H1 (cell line): ENCODE data around the gene SRRM2. TPM values are rescaled to one million over a fixed set of nuclear protein-coding genes. Genes with fewer than 3 reads are reported as not detected.
A peak's percentile ranks its signal among the peaks of the same experiment; 100 is the strongest.

Source experiments
- CTCF ChIA-PET: fragments of 300-600 bp; sonication (Branson Sonifier 250); formaldehyde crosslinking; loops from one replicate; lab custom pipeline; 2021; ENCODE audit not compliant: partially characterized antibody; lab: Charles Lee
- POLR2A ChIA-PET: fragments of 300-600 bp; sonication (Branson Sonifier 250); formaldehyde crosslinking; loops from one replicate; lab custom pipeline; 2021; ENCODE audit warnings: inconsistent platforms; ENCODE audit not compliant: partially characterized antibody; lab: Charles Lee
- DNase-seq, 2 experiments: peaks; one replicate each; pipeline versions ENCODE4 v3.0.0 to v3.0.0-alpha.2; 2010 to 2022; ENCODE audit warnings: low spot score in 2 of 2, low read depth in 1 of 2, mixed read lengths in 1 of 2
- FAIRE-seq: peaks from 2 replicates; lab custom pipeline; 2011; peaks lifted over from hg19 to GRCh38; lab: Jason Lieb, UNC
- H2AFZ ChIP-seq: 2 replicates; pipeline ENCODE4 v1.8.1; 2012; ENCODE audit warnings: low read length, inconsistent platforms
- H2AK5ac ChIP-seq: 2 replicates; pipeline ENCODE4 v1.6.1; 2013; ENCODE audit warnings: low read depth, low read length
- H2BK120ac ChIP-seq: replicated peaks from 2 replicates; pipeline ENCODE3; 2013; ENCODE audit warnings: low read depth, low read length, inconsistent platforms
- H2BK12ac ChIP-seq: 2 replicates; pipeline ENCODE4 v1.6.1; 2013; ENCODE audit warnings: low read depth, low read length
- H2BK15ac ChIP-seq: 2 replicates; pipeline ENCODE4 v1.6.1; 2013; ENCODE audit warnings: low read length
- H2BK20ac ChIP-seq: 2 replicates; pipeline ENCODE4 v1.6.1; 2013; ENCODE audit warnings: low read length
- H2BK5ac ChIP-seq: 2 replicates; pipeline ENCODE4 v1.6.1; 2013; ENCODE audit warnings: low read depth, low read length
- H3K14ac ChIP-seq: 2 replicates; pipeline ENCODE4 v1.6.1; 2013; ENCODE audit warnings: inconsistent platforms; ENCODE audit not compliant: insufficient read length
- H3K18ac ChIP-seq: 2 replicates; pipeline ENCODE4 v1.6.1; 2013; ENCODE audit warnings: low read length; ENCODE audit errors: extremely low read depth
- H3K23ac ChIP-seq: 2 replicates; pipeline ENCODE4 v1.6.1; 2013; ENCODE audit warnings: inconsistent platforms; ENCODE audit not compliant: insufficient read length
- H3K23me2 ChIP-seq: 2 replicates; pipeline ENCODE4 v1.6.1; 2013; ENCODE audit warnings: low read depth, low read length
- H3K27ac ChIP-seq: 2 replicates; pipeline ENCODE4 v1.6.1; 2011; ENCODE audit warnings: low read depth, low read length, inconsistent platforms
- H3K27me3 ChIP-seq, 4 experiments: replicated peaks in 1 of 4; 1 replicate in 1 of 4; 2 replicates in 3 of 4; pipeline versions ENCODE4 v1.6.1 to v1.8.1; 2011 to 2013; ENCODE audit warnings: low read length in 3 of 4, mild to moderate bottlenecking in 3 of 4, inconsistent platforms in 2 of 4, mixed read lengths in 2 of 4, moderate library complexity in 1 of 4; ENCODE audit not compliant: control insufficient read depth in 3 of 4, insufficient read depth in 3 of 4; ENCODE audit errors: extremely low read depth in 1 of 4
- H3K36me3 ChIP-seq, 4 experiments: 2 replicates each; pipeline versions ENCODE4 v1.6.1 to v1.8.1; 2011 to 2013; ENCODE audit warnings: mild to moderate bottlenecking in 4 of 4, low read length in 3 of 4, moderate library complexity in 2 of 4, control low read depth in 1 of 4, inconsistent platforms in 1 of 4; ENCODE audit not compliant: insufficient read depth in 4 of 4, control insufficient read depth in 2 of 4
- H3K4ac ChIP-seq: replicated peaks from 2 replicates; pipeline ENCODE3; 2013; ENCODE audit warnings: low read length, low read depth, mixed read lengths, inconsistent platforms; ENCODE audit not compliant: insufficient read length
- H3K4me1 ChIP-seq, 4 experiments: replicated peaks in 1 of 4; 1 replicate in 1 of 4; 2 replicates in 3 of 4; pipeline versions ENCODE4 v1.6.1 to v1.8.1; 2011 to 2013; ENCODE audit warnings: low read length in 3 of 4, inconsistent platforms in 2 of 4, mixed read lengths in 1 of 4; ENCODE audit not compliant: insufficient read depth in 4 of 4, control insufficient read depth in 3 of 4
- H3K4me2 ChIP-seq, 2 experiments: 2 replicates each; pipeline versions ENCODE4 v1.6.1 to v1.8.1; 2011 to 2013; ENCODE audit warnings: low read depth in 2 of 2, low read length in 2 of 2, control low read depth in 1 of 2, inconsistent platforms in 1 of 2, mild to moderate bottlenecking in 1 of 2; ENCODE audit not compliant: insufficient read depth in 1 of 2
- H3K4me3 ChIP-seq, 4 experiments: fragments of 200-600, 300-600 bp in 1 of 4; sonication (generic), shearing (Covaris generic), sonication (Bioruptor Twin) in 1 of 4; 2 replicates each; pipeline versions ENCODE4 v1.5.1 to v1.8.1; 2011 to 2016; ENCODE audit warnings: low read length in 4 of 4, low read depth in 3 of 4, control low read depth in 2 of 4, inconsistent platforms in 2 of 4, mild to moderate bottlenecking in 2 of 4, mixed read lengths in 1 of 4, moderate library complexity in 1 of 4; ENCODE audit not compliant: insufficient read depth in 2 of 4; ENCODE audit errors: extremely low read depth in 1 of 4
- H3K56ac ChIP-seq: replicated peaks from 2 replicates; pipeline ENCODE3; 2013; ENCODE audit warnings: low read depth, mild to moderate bottlenecking, mixed read lengths, low read length, inconsistent platforms; ENCODE audit not compliant: insufficient read length
- H3K79me1 ChIP-seq: 2 replicates; pipeline ENCODE4 v1.6.1; 2013; ENCODE audit warnings: low read depth, low read length, control low read depth
- H3K79me2 ChIP-seq, 2 experiments: 2 replicates each; pipeline versions ENCODE4 v1.6.1 to v1.8.1; 2012 to 2013; ENCODE audit warnings: low read length in 2 of 2, mild to moderate bottlenecking in 2 of 2, inconsistent platforms in 1 of 2; ENCODE audit not compliant: insufficient read depth in 2 of 2, control insufficient read depth in 1 of 2
- H3K9ac ChIP-seq, 4 experiments: replicated peaks in 1 of 4; 1 replicate in 1 of 4; 2 replicates in 3 of 4; pipeline versions ENCODE4 v1.6.1 to v1.8.1; 2011 to 2013; ENCODE audit warnings: low read depth in 3 of 4, low read length in 3 of 4, control low read depth in 2 of 4, mild to moderate bottlenecking in 2 of 4, moderate library complexity in 2 of 4, inconsistent platforms in 1 of 4; ENCODE audit errors: extremely low read depth in 1 of 4
- H3K9me3 ChIP-seq, 2 experiments: 2 replicates each; pipeline versions ENCODE4 v1.6.1 to v1.8.1; 2012 to 2013; ENCODE audit warnings: mild to moderate bottlenecking in 2 of 2, moderate library complexity in 2 of 2, control low read depth in 1 of 2, inconsistent platforms in 1 of 2, low read depth in 1 of 2, low read length in 1 of 2, mixed read lengths in 1 of 2; ENCODE audit not compliant: insufficient read depth in 2 of 2
- H4K20me1 ChIP-seq, 2 experiments: replicated peaks in 1 of 2; 2 replicates each; pipeline versions ENCODE3 to v1.8.1; 2011 to 2013; ENCODE audit warnings: inconsistent platforms in 2 of 2, low read length in 2 of 2, mild to moderate bottlenecking in 1 of 2; ENCODE audit not compliant: insufficient read depth in 2 of 2, control insufficient read depth in 1 of 2
- H4K5ac ChIP-seq: 2 replicates; pipeline ENCODE4 v1.6.1; 2013; ENCODE audit warnings: low read length, low read depth, mixed read lengths, inconsistent platforms; ENCODE audit not compliant: insufficient read length
- H4K8ac ChIP-seq: 2 replicates; pipeline ENCODE4 v1.8.0; 2013; ENCODE audit warnings: mild to moderate bottlenecking, moderate library complexity, low read length, inconsistent platforms; ENCODE audit not compliant: insufficient read depth; ENCODE audit errors: extremely low read depth
- H4K91ac ChIP-seq: replicated peaks from 2 replicates; pipeline ENCODE3; 2013; ENCODE audit warnings: low read length, mixed read lengths, inconsistent platforms; ENCODE audit not compliant: insufficient read length
- CREB1 ChIP-seq: IDR thresholded peaks from 2 replicates; pipeline ENCODE4 v1.6.1; 2012; ENCODE audit warnings: inconsistent platforms
- FOSL1 ChIP-seq: IDR thresholded peaks from 2 replicates; pipeline ENCODE4 v1.6.1; 2011; ENCODE audit warnings: mild to moderate bottlenecking, low read depth, low read length, moderate library complexity; ENCODE audit not compliant: insufficient read depth
- KDM4A ChIP-seq: IDR thresholded peaks from one replicate; pipeline ENCODE4 v1.7.1; 2012; ENCODE audit warnings: low read depth, mild to moderate bottlenecking, moderate library complexity, low read length, inconsistent platforms; ENCODE audit not compliant: severe bottlenecking
- MAX ChIP-seq: IDR thresholded peaks from 2 replicates; pipeline ENCODE4 v1.6.1; 2012; ENCODE audit warnings: inconsistent platforms
- POLR2A ChIP-seq, 2 experiments: IDR thresholded peaks; 1 replicate in 1 of 2; 2 replicates in 1 of 2; pipeline ENCODE4 v1.6.1; 2011; ENCODE audit warnings: low read depth in 2 of 2, low read length in 2 of 2, mild to moderate bottlenecking in 2 of 2; ENCODE audit errors: control extremely low read depth in 1 of 2
- SIRT6 ChIP-seq: IDR thresholded peaks from one replicate; pipeline ENCODE4 v1.7.1; 2012; ENCODE audit warnings: low read length, inconsistent platforms
- SIX5 ChIP-seq: IDR thresholded peaks from 2 replicates; pipeline ENCODE4 v1.6.1; 2011; ENCODE audit warnings: mild to moderate bottlenecking, low read depth, low read length
- SP4 ChIP-seq: IDR thresholded peaks from 2 replicates; pipeline ENCODE4 v1.6.1; 2012; ENCODE audit warnings: low read length, inconsistent platforms
- TEAD4 ChIP-seq: IDR thresholded peaks from 2 replicates; pipeline ENCODE4 v1.6.1; 2012; ENCODE audit warnings: low read depth, low read length, inconsistent platforms, mixed read lengths
- WGBS, 2 experiments: shearing (Covaris generic) in 1 of 2; methylation state at CpG; one replicate each; pipeline versions ENCODE4 v1.1.6 to v1.1.7; 2013 to 2015; ENCODE audit warnings: low lambda C conversion rate in 2 of 2, mixed read lengths in 2 of 2, inconsistent platforms in 1 of 2, low coverage in 1 of 2, missing lambda C conversion rate in 1 of 2; ENCODE audit not compliant: insufficient replicate concordance in 2 of 2, insufficient coverage in 1 of 2, insufficient read length in 1 of 2; ENCODE audit errors: extremely low coverage in 1 of 2, missing lambda C conversion rate in 1 of 2; 5-methylcytosine and 5-hydroxymethylcytosine counted together
- polyA plus RNA-seq, 7 experiments: library from polyadenylated mRNA; depleted of rRNA in 3 of 7; stranded (reverse) in 5 of 7; unstranded in 2 of 7; fragments of >200 nt in 5 of 7; fragments of 200-250 nt in 2 of 7; gene quantifications; 1 replicate in 5 of 7; 2 replicates in 1 of 7; 4 replicates in 1 of 7; pipeline versions ENCODE4 v1.2.1 to v1.2.3, GENCODE V29; 2011 to 2013; ENCODE audit warnings: missing spikeins in 2 of 7, mixed read lengths in 2 of 7
- total RNA-seq: library from RNA; stranded (reverse); fragmentation: NEBNext Ultra II Directional; extraction: Animal tissue kit (Norgen Biotek cat#: 25700); gene quantifications from 2 replicates; pipeline ENCODE4 v1.2.1, GENCODE V29; 2021

SRRM2 gene
- total and polyA plus RNA-seq, 2 of the 8 experiments (the other 6 are each of a cell fraction or from before 2014, with no cell fraction given): 300 to 579 TPM

DNA sequence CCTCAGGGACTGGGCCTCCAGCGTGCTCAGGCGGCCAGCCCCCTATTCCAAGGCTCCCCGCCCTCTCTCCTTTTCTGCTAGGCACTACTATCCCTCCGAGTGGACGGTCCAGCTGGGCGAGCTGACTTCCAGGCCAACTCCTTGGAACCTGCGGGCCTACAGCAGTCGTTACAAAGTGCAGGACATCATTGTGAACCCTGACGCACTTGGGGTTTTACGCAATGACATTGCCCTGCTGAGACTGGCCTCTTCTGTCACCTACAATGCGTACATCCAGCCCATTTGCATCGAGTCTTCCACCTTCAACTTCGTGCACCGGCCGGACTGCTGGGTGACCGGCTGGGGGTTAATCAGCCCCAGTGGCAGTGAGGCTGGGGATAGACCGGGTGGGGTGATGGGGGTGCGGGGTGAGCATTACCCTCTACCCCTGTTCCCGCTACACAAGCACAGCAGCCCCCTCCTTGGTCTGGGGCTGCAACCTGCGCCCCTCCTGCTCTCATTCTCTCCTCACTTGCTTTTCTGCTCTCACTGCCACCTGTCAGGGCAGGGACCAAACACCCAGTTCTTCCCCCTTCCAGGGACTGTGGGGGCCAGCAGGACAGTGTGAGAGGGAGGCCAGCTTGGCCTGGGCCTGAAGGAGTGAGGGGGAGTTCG, 46.9 kb downstream of the SRRM2 start:
- POLR2A ChIA-PET: interaction anchor here (0.6 to 1.6 kb wide), 2 partner anchors 22 to 222 kb away, joined by 3 read pairs; partner anchors contain the start of gene ELOB
- no peak overlapping the region for H2AK5ac ChIP-seq
- H3K27ac ChIP-seq: no peak overlapping the region
- no peaks in the 10 kb centered on the region for H3K27me3 ChIP-seq
- no peak overlapping the region; the same call in none of the 2 replicates for H4K8ac ChIP-seq
- H3K4me3 ChIP-seq: no peak overlapping the region
- no peak overlapping the region for H3K4me2 ChIP-seq
- H3K9me3 ChIP-seq: peaks cover 6 to 7% of the 10 kb centered on the region in 2 experiments
- no peaks in the 10 kb centered on the region for H3K23me2 ChIP-seq
- H2AFZ ChIP-seq: peak overlapping the region; percentile 44; the same call in 1 of the 2 replicates
- no peak overlapping the region for H3K4ac ChIP-seq
- no peaks in the 10 kb centered on the region for H4K20me1 ChIP-seq
- no peak overlapping the region for H4K5ac ChIP-seq
- TF ChIP-seq CREB1: no peak
- TF ChIP-seq MAX: no peak
- no peak for TF ChIP-seq SP4
- no peak for TF ChIP-seq FOSL1
- no peak for TF ChIP-seq POLR2A (IDR thresholded peaks at IDR 0.05; ENCODE audit: control extremely low read depth in 1 of 2, low read depth in 2 of 2, low read length in 2 of 2)
- TF ChIP-seq SIX5: no peak
- TF ChIP-seq KDM4A: no peak
- TF ChIP-seq TEAD4: no peak
- TF ChIP-seq SIRT6: no peak
- no peak for DNase-seq
- H4K91ac ChIP-seq: no peak overlapping the region
- 85% methylated on average over 21 of the region's 21 CpGs; no CpG with 5 or more reads in 1 of the 2 experiments for WGBS, 2 experiments
- CTCF ChIA-PET: interaction anchor here (1.3 to 2.1 kb wide), 3 partner anchors 12 to 40 kb away, joined by 6 to 12 read pairs (median 6); no protein-coding TSS in a partner anchor
- H2BK5ac ChIP-seq: no peak overlapping the region
- no peak overlapping the region for H2BK120ac ChIP-seq
- H3K79me2 ChIP-seq: no peaks in the 10 kb centered on the region
- no peak overlapping the region for H3K9ac ChIP-seq
- H3K56ac ChIP-seq: no peak overlapping the region
- no peaks in the 10 kb centered on the region for H3K4me1 ChIP-seq
- no peak overlapping the region for H3K23ac ChIP-seq
- H2BK20ac ChIP-seq: no peak overlapping the region
- H3K36me3 ChIP-seq: no peaks in the 10 kb centered on the region
- no peak overlapping the region for H3K14ac ChIP-seq
- FAIRE-seq: no peak
- H2BK12ac ChIP-seq: no peak overlapping the region
- H3K79me1 ChIP-seq: no peaks in the 10 kb centered on the region
- no peak overlapping the region for H2BK15ac ChIP-seq
- H3K18ac ChIP-seq: no peak overlapping the region
